Keratinocyte (primary cell): ENCODE measurements around the gene MYMX. TPM values are rescaled to one million over a fixed set of nuclear protein-coding genes. Genes with fewer than 3 reads are reported as not detected.
"Not testable (repeated sequence)": the region's sequence is repeated elsewhere in the genome, so short reads cannot be mapped to it uniquely, and the experiment has no call there.

Source experiments
- DNase-seq: peaks from one replicate; pipeline ENCODE4 v3.0.0-alpha.2; 2011; ENCODE audit warnings: low read depth, missing footprints, low spot score
- FAIRE-seq: peaks from 2 replicates; lab custom pipeline; 2011; peaks lifted over from hg19 to GRCh38; lab: Jason Lieb, UNC
- H2AFZ ChIP-seq: 2 replicates; pipeline ENCODE4 v1.6.0; 2012; ENCODE audit warnings: low read length, control low read depth, inconsistent platforms; ENCODE audit not compliant: control insufficient read depth
- H3K27ac ChIP-seq: 2 replicates; pipeline ENCODE4 v1.5.1; 2011; ENCODE audit warnings: low read length; ENCODE audit not compliant: control insufficient read depth, insufficient read depth
- H3K27me3 ChIP-seq: 3 replicates; pipeline ENCODE4 v1.6.0; 2011; ENCODE audit warnings: low read length; ENCODE audit not compliant: control insufficient read depth, insufficient read depth; ENCODE audit errors: extremely low read depth
- H3K36me3 ChIP-seq, 2 experiments: 2 replicates in 1 of 2; 3 replicates in 1 of 2; pipeline ENCODE4 v1.5.1; 2011; ENCODE audit warnings: low read length in 2 of 2, mild to moderate bottlenecking in 1 of 2; ENCODE audit not compliant: control insufficient read depth in 2 of 2, insufficient read depth in 2 of 2; ENCODE audit errors: extremely low read depth in 1 of 2
- H3K4me1 ChIP-seq: 3 replicates; pipeline ENCODE4 v1.5.1; 2011; ENCODE audit warnings: low read length; ENCODE audit not compliant: control insufficient read depth, insufficient read depth; ENCODE audit errors: extremely low read depth
- H3K4me2 ChIP-seq: 3 replicates; pipeline ENCODE4 v1.6.0; 2011; ENCODE audit warnings: low read depth, low read length; ENCODE audit not compliant: control insufficient read depth, insufficient read depth; ENCODE audit errors: extremely low read depth
- H3K4me3 ChIP-seq, 3 experiments: fragments of 200-600 bp in 1 of 3; sonication (generic) in 1 of 3; 2 replicates in 2 of 3; 3 replicates in 1 of 3; pipeline ENCODE4 v1.5.1; 2011 to 2016; ENCODE audit warnings: low read length in 3 of 3, mild to moderate bottlenecking in 3 of 3, control low read depth in 2 of 3, inconsistent platforms in 1 of 3, low read depth in 1 of 3, mixed read lengths in 1 of 3, mixed run types in 1 of 3, moderate library complexity in 1 of 3; ENCODE audit not compliant: control insufficient read depth in 2 of 3, insufficient read depth in 2 of 3; ENCODE audit errors: extremely low read depth in 1 of 3
- H3K79me2 ChIP-seq: 2 replicates; pipeline ENCODE4 v1.6.0; 2012; ENCODE audit warnings: low read length; ENCODE audit not compliant: control insufficient read depth, insufficient read depth
- H3K9ac ChIP-seq: 3 replicates; pipeline ENCODE4 v1.6.0; 2011; ENCODE audit warnings: low read length; ENCODE audit not compliant: control insufficient read depth, insufficient read depth; ENCODE audit errors: extremely low read depth
- H3K9me1 ChIP-seq: 3 replicates; pipeline ENCODE4 v1.6.0; 2011; ENCODE audit warnings: low read length; ENCODE audit not compliant: control insufficient read depth, insufficient read depth; ENCODE audit errors: extremely low read depth
- H3K9me3 ChIP-seq: 2 replicates; pipeline ENCODE4 v1.5.1; 2012; ENCODE audit warnings: low read depth, low read length; ENCODE audit not compliant: control insufficient read depth
- H4K20me1 ChIP-seq: 3 replicates; pipeline ENCODE4 v1.6.0; 2011; ENCODE audit warnings: low read length; ENCODE audit not compliant: control insufficient read depth, insufficient read depth; ENCODE audit errors: extremely low read depth
- CTCF ChIP-seq, 3 experiments: IDR thresholded peaks in 1 of 3; conservative IDR thresholded peaks in 1 of 3; optimal IDR thresholded peaks in 1 of 3; 2 replicates in 2 of 3; 3 replicates in 1 of 3; pipeline versions ENCODE3 to v1.5.1; 2011; ENCODE audit warnings: low read length in 3 of 3, mild to moderate bottlenecking in 3 of 3, moderate library complexity in 2 of 3, control low read depth in 1 of 3, inconsistent platforms in 1 of 3; ENCODE audit not compliant: insufficient read depth in 2 of 3; ENCODE audit errors: extremely low read depth in 1 of 3
- EZH2 ChIP-seq: IDR thresholded peaks from one replicate; pipeline ENCODE4 v1.6.1; 2012; ENCODE audit warnings: inconsistent platforms, mild to moderate bottlenecking, low read length, moderate library complexity
- dilution Hi-C: fragments of 300-500 bp; cut with MboI; formaldehyde crosslinking; loops from one replicate; pipeline ENCODE4 v1.7.0; 2020; ENCODE audit warnings: low sequenced_read_pairs; ENCODE audit not compliant: extremely low pct_ligation_motif_present
- polyA plus RNA-seq, 5 experiments: library from polyadenylated mRNA; depleted of rRNA in 3 of 5; stranded (reverse) in 3 of 5; stranded (forward) in 1 of 5; unstranded in 1 of 5; fragments of >200 nt; gene quantifications; 1 replicate in 1 of 5; 2 replicates in 3 of 5; 3 replicates in 1 of 5; pipeline versions ENCODE4 v1.2.1 to v1.2.3, GENCODE V29; 2011 to 2012; ENCODE audit warnings: missing spikeins in 2 of 5, low read depth in 1 of 5, low replicate concordance in 1 of 5

The MYMX gene
- polyA plus RNA-seq, 1 donor (not counting 4 experiments of a cell fraction or from before 2014, with no cell fraction given): 0.09 TPM

- H3K4me2 ChIP-seq: no peak overlapping the region
- H3K9me3 ChIP-seq: no peaks in the 10 kb centered on the region
- peaks cover 35% of the 10 kb centered on the region for H3K4me1 ChIP-seq
- no peak overlapping the region for H2AFZ ChIP-seq
- peaks cover 16% of the 10 kb centered on the region for H3K79me2 ChIP-seq
- dilution Hi-C loops: no loop called here
- DNase-seq (no peak), FAIRE-seq (no peak)
- no peaks in the 10 kb centered on the region for H3K9me1 ChIP-seq
- no peak overlapping the region for H3K27ac ChIP-seq
- no peak overlapping the region for H3K4me3 ChIP-seq
- H3K36me3 ChIP-seq: peaks cover 14 to 29% of the 10 kb centered on the region in 2 experiments
- no peaks in the 10 kb centered on the region for H3K27me3 ChIP-seq
- no peaks in the 10 kb centered on the region for H4K20me1 ChIP-seq
- no peak for TF ChIP-seq CTCF (optimal IDR thresholded peaks at IDR 0.05 in 1 of 3, IDR thresholded peaks at IDR 0.05 in 1 of 3, conservative IDR thresholded peaks at IDR 0.05 in 1 of 3; ENCODE audit: extremely low read depth in 1 of 3, insufficient read depth in 2 of 3, low read length in 3 of 3)
- TF ChIP-seq EZH2: no peak
- H3K9ac ChIP-seq: no peak overlapping the region
Observed at GRCh38 chr6:44229376-44230033, 12.8 kb downstream of the MYMX start.

GRCh38 chr6:44230034-44230675 is 13.4 kb downstream of the MYMX start:
- no peak for DNase-seq
- peaks cover 14 to 29% of the 10 kb centered on the region in 2 experiments for H3K36me3 ChIP-seq
- no peaks in the 10 kb centered on the region for H3K9me3 ChIP-seq
- H3K27me3 ChIP-seq: no peaks in the 10 kb centered on the region
- dilution Hi-C loops: no loop called here
- H3K9ac ChIP-seq: no peak overlapping the region
- no peak for FAIRE-seq
- no peak overlapping the region for H2AFZ ChIP-seq
- peaks cover 9% of the 10 kb centered on the region for H3K79me2 ChIP-seq
- no peak overlapping the region for H3K4me3 ChIP-seq
- no peaks in the 10 kb centered on the region for H4K20me1 ChIP-seq
- H3K27ac ChIP-seq: no peak overlapping the region
- no peak for TF ChIP-seq CTCF (optimal IDR thresholded peaks at IDR 0.05 in 1 of 3, IDR thresholded peaks at IDR 0.05 in 1 of 3, conservative IDR thresholded peaks at IDR 0.05 in 1 of 3; ENCODE audit: extremely low read depth in 1 of 3, insufficient read depth in 2 of 3, low read length in 3 of 3)
- TF ChIP-seq EZH2: no peak
- no peak overlapping the region for H3K4me2 ChIP-seq
- H3K9me1 ChIP-seq: no peaks in the 10 kb centered on the region
- H3K4me1 ChIP-seq: peaks cover 35% of the 10 kb centered on the region

- H2AFZ ChIP-seq, H3K9me3 ChIP-seq, FAIRE-seq, H3K79me2 ChIP-seq, H3K27me3 ChIP-seq, dilution Hi-C loops, H4K20me1 ChIP-seq, H3K4me2 ChIP-seq, DNase-seq, H3K9me1 ChIP-seq, H3K4me3 ChIP-seq, H3K27ac ChIP-seq, H3K9ac ChIP-seq: not testable (repeated sequence)
- Histone ChIP-seq H3K36me3 (peaks cover 14 to 29% of the 10 kb centered on the region in 2 experiments), H3K4me1 (peaks cover 27% of the 10 kb centered on the region)
Observed at GRCh38 chr6:44231426-44231825, 14.7 kb downstream of the MYMX start.
